Stimulated activated CD4-positive, alpha-beta T cell treated with anti-CD3 and anti-CD28 coated beads, Interleukin-15, amount 100 ng/mL, for 48 hours (primary cell): ENCODE measurements around the gene SLC24A4.

ENCODE experiments used
- DNase-seq, 2 donors: peaks; one replicate each; pipeline ENCODE4 v3.0.0-alpha.2; 2020; ENCODE audit warnings: low read depth in 2 of 2

Gene SLC24A4

GRCh38 chr14:92404018-92404417 lies 81.1 kb downstream of the SLC24A4 start:
- no peak for DNase-seq

GRCh38 chr14:92404421-92404820 lies 81.5 kb downstream of the SLC24A4 start:
- no peak for DNase-seq

DNA sequence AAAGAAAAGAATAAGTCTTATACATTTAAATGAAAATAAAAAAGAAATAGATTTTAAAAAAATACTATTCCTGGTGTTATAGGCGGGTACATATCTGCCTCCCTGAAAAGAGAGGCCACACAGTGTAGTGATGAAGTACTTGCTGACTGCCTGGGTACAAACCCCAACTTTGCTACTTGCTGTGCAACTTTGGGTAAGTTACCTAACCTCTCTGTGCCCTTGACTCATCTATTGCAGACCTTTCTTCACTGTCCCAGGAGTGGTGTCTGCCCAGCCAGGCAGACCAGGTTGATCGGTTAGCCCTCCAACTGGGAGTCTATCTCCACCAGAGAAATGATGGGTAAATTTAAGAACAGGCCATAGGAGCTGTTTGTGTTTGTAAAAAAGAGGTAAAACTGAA lies 82.0 kb downstream of the SLC24A4 start:
- no peak for DNase-seq

DNA sequence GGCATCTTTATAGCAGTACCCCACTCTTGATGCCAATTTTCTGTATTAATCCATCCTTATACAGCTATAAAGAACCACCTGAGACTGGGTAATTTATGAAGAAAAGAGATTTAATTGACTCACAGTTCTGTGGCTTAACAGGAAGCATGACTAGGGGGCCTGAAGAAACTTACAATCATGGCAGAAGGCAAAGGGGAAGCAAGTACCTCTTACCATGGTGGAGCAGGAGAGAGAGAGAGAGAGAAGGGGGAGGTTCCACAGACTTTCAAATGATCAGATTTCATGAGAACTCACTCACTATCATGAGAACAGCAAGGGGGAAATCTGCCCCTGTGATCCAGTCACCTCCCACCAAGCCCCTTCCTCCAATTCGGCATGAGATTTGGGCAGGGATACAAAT lies 84.4 kb downstream of the SLC24A4 start:
- DNase-seq, result no peak

DNA sequence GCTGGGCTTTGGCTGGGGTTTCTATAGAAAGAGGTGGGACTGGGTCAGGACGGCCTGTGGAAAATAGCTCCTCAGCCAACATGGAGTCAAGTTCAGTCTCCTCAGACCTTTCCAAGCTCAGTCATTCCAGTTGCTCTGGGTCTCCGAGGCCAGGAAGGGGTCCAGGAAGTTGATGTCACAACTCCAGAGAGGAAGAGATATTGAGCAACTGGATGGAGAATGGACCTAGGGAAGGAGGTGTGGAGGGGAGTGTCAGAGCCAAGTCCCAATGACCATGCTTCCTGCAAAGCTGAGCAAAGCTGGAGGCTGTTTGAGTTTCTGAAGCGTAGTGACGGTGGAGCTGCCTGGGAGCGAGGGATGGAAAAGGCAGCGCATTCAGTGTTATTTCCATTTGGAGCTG lies 86.1 kb downstream of the SLC24A4 start:
- DNase-seq, result no peak

DNA sequence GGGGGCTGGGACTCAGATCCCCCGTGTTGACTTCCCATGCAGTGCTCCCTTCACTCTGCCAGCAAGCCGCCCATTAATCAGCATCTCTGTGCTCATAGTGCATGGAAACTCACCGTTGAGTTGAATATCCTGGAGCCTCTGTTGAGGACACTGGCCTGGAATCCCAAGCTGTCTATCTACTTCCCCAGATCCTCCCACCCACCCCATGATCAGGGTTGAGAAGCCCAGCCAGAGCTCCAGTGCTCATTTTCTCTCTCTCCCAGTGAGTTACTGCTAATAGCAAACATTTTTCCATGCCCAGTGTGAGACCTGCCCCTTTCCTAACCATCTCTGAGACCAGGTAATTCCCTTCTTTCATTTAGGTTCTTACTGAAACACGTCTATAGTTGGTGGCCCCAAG lies 88.2 kb downstream of the SLC24A4 start:
- DNase-seq, result no peak

GRCh38 chr14:92411941-92412340 lies 89.0 kb downstream of the SLC24A4 start:
- no peak for DNase-seq

- no peak for DNase-seq
These were observed 89.9 kb downstream of the SLC24A4 start for GRCh38 chr14:92412912-92413311.

GRCh38 chr14:92413379-92413778 lies 90.4 kb downstream of the SLC24A4 start:
- DNase-seq, result no peak

- no peak for DNase-seq
These were observed 91.9 kb downstream of the SLC24A4 start for GRCh38 chr14:92414690-92415445.

DNA sequence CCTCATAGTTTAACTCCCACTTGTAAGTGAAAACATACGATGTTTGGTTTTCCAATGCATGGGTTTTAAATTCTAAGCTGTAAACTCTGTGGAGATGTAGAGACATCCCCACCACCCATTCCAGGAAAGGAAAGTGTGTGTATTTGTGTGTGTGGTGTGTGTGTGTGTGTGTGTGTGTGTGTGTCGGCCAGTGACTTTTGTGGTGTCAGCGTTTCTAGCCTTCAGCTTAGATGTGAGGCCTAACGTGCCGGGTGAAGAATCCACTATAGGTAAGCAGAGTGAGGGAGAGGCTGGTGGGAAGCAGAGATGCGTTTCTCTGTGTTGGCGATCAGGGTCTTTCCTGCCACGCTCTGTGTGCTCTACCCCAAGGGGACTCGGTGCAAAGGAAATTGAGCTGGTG lies 93.0 kb downstream of the SLC24A4 start:
- no peak for DNase-seq

DNA sequence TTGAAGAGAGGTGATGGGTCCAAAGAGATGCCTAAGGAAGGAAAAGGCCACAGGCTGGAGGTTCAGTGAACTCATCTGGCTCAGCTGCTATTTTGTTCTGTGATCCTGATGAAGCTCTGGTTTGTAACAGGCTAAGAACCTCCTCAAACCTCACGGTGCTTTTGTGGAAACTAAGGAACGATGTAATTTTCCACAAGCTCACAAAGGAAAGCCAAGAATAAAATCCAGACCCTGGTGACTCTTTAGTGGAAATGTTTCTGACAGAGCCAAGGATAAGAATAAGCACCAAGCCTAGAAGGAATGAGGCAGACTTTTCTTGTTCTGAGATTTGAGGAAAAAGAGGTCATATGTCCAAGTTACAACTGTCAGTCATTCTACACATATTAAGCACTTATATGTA lies 93.6 kb downstream of the SLC24A4 start:
- DNase-seq, result no peak

DNA sequence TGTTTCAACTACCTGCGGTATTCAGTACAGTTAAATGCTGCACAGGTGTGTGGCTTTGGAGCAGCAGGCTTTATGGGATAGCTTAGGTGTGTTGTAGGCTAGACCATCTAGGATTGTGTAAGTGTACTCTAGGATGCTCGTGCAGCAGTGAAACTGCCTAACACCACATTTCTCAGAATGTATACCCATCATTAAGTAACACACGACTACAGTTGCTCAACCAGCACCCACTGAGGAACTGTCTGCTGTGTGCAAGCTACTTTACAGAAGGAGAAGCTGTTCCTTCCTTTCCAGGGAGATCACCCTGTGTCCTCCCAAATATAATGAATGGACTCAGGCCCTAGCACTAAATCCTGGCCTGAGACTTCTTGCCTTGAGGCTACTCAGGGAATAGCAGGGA lies 94.8 kb downstream of the SLC24A4 start:
- no peak for DNase-seq

- DNase-seq, result no peak
These were observed 98.8 kb downstream of the SLC24A4 start for GRCh38 chr14:92421751-92422150.

GRCh38 chr14:92425101-92425500 lies 102.1 kb downstream of the SLC24A4 start:
- DNase-seq, result no peak

- no peak for DNase-seq
These were observed 103.3 kb downstream of the SLC24A4 start for GRCh38 chr14:92426237-92426636.

GRCh38 chr14:92427096-92427495 lies 104.1 kb downstream of the SLC24A4 start:
- no peak for DNase-seq

DNA sequence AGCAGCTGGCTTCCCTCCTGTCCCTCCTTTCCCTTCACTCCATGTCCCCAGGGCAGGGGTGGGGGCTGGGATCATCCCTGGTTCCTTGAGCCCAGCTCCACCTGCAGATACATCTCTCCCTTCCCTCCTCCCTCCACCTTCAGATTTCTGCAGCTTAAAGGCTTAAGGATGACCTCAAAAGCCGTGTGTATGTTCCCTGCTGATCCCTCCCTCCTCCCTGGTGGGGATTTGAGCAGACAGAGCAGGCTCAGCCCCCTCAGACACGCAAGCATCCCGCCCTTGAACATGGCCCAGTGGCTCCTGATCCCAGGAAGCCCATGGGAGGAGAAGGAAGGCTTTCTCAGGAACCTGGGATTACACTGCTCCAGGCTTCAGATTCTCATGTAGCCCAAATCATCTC lies 107.7 kb downstream of the SLC24A4 start:
- no peak for DNase-seq

DNA sequence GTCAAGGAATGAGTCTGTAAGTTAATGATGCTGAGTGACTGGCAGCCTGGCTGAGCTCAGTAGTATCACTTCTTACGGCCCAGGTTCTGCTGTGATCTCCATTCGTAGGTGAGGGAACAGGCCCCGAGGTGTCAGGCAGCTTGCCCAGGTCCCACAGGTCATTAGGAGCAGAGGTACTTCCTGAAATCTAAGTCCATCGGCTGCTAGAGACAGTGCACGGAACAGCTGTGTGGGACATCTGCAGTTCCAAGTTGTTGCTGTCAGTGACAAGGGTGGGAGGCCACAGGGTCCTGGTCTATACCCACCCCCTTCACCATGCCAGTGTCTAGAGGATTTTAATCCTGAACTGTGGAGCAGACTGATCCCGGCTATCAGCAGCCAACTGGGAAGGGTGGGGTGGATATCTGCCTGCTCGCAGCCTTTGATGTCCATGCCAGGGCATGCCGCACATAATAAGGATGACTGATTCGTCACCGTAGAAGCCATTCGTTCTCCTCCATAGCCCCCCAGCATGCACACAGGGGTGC lies 108.3 kb downstream of the SLC24A4 start:
- DNase-seq, result no peak

DNA sequence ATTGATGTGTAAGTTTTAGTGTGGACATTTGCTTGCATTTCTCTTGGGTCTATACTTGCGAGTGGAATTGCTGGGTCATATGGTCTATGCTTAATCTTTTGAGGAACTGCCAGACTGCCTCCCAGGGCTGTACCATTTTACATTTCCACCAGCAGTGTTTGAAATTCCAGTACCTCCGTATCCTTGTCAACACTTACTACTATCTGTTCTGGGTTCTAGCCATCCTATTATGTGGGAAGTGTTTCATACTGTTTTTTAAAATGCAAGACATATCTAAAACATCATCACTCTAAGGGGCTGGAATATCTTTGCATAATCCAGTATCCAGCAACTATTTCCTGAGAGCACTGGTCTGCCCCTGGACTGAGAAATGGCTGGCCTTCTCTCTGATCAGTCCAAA lies 110.4 kb downstream of the SLC24A4 start:
- DNase-seq, result no peak

DNA sequence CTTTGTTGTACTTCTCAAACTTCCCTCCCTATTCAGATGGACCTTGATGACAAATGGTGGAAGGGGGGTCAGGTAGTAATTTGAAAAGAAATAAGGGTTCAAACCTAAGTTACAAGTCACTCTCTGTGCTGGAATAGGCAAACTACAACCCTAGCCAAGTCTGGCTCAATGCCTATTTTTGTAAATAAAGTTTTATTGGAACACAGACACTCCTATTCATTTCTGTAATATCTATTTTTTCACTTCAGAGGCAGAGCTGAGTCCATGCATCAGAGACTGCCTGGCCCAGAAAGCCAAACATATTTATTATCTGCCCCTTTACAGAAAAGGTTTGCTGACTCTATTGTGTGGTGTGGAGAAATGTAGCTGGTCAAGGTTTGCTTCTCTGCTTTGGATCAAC lies 112.2 kb downstream of the SLC24A4 start:
- DNase-seq, result no peak

- DNase-seq, result no peak
These were observed 113.3 kb downstream of the SLC24A4 start for GRCh38 chr14:92436115-92436776.

DNA sequence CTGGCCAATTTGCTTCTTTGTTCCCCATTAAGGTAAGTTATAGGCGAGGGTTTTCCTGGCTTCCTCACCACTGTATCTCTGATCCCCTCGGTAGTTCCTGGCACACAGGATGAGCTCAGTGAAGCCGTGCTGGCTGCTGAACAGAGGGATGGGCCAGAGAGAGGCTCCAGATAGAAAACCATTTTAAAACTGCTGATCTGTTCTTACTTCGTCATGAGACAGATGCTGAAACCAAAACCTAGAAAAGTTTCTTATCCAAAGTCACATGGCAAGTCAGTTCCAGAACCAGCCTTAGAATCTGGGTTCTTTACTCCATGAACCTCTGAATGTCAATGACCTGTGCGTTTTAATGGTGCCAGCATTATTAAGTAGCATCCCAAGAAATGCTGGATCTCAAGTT lies 114.3 kb downstream of the SLC24A4 start:
- no peak for DNase-seq
